Glomerular visceral epithelial cell (primary cell): ENCODE results near the gene C1orf94.

Experiments used
- DNase-seq: peaks from one replicate; pipeline ENCODE4 v3.0.0-alpha.2; 2016; ENCODE audit errors: extremely low spot score

C1orf94 gene

GRCh38 chr1:34176830-34177603, at the start of gene C1orf94:
Gene C1orf94 (plus strand): TSS chr1:34176907. CDS start chr1:34177790, 883 bp downstream.
- DNase-seq = no peak

GRCh38 chr1:34127006-34128000, 49.4 kb upstream of the C1orf94 start:
- no peak for DNase-seq

GRCh38 chr1:34128186-34128889, 48.4 kb upstream of the C1orf94 start:
- DNase-seq = no peak

- no peak for DNase-seq
Measured at GRCh38 chr1:34129630-34130029, 47.1 kb upstream of the C1orf94 start.

- DNase-seq = no peak
Measured at GRCh38 chr1:34130306-34130705, 46.4 kb upstream of the C1orf94 start.

GRCh38 chr1:34131396-34132160, 45.1 kb upstream of the C1orf94 start:
- no peak for DNase-seq

GRCh38 chr1:34132161-34132420, 44.6 kb upstream of the C1orf94 start:
- DNase-seq = no peak

- no peak for DNase-seq
Measured at GRCh38 chr1:34137411-34137810, 39.3 kb upstream of the C1orf94 start.

GRCh38 chr1:34140011-34140676, 36.6 kb upstream of the C1orf94 start:
- no peak for DNase-seq

GRCh38 chr1:34143975-34144374, 32.7 kb upstream of the C1orf94 start:
- DNase-seq = no peak

- no peak for DNase-seq
Measured at GRCh38 chr1:34144766-34145165, 31.9 kb upstream of the C1orf94 start.

- no peak for DNase-seq
Measured at GRCh38 chr1:34147301-34147700, 29.4 kb upstream of the C1orf94 start.

GRCh38 chr1:34149501-34149900, 27.2 kb upstream of the C1orf94 start:
- DNase-seq = no peak

- no peak for DNase-seq
Measured at GRCh38 chr1:34153246-34153645, 23.5 kb upstream of the C1orf94 start.

- DNase-seq = no peak
Measured at GRCh38 chr1:34155860-34156259, 20.8 kb upstream of the C1orf94 start.

- DNase-seq = no peak
Measured at GRCh38 chr1:34156739-34157138, 20.0 kb upstream of the C1orf94 start.

GRCh38 chr1:34162852-34163766, 13.6 kb upstream of the C1orf94 start:
- no peak for DNase-seq

GRCh38 chr1:34163792-34164731, 12.6 kb upstream of the C1orf94 start:
- DNase-seq = no peak
